Superior temporal gyrus (tissue), 1 donor: ENCODE measurements around the gene PYGO2.

Experiments used
- DNase-seq: peaks from one replicate; pipeline ENCODE4 v3.0.0-alpha.2; 2016; ENCODE audit errors: extremely low spot score

Gene PYGO2

GRCh38 chr1:154943649-154944400, 17.8 kb downstream of the PYGO2 start:
- DNase-seq = no peak

GRCh38 chr1:154941333-154942013, 20.1 kb downstream of the PYGO2 start:
- DNase-seq = no peak

GRCh38 chr1:154940651-154941194, 20.9 kb downstream of the PYGO2 start:
- no peak for DNase-seq

GRCh38 chr1:154940213-154940560, 21.4 kb downstream of the PYGO2 start:
- DNase-seq = no peak

GRCh38 chr1:154938604-154939399, 22.8 kb downstream of the PYGO2 start:
- no peak for DNase-seq

GRCh38 chr1:154937988-154938386, 23.6 kb downstream of the PYGO2 start:
- DNase-seq = no peak

GRCh38 chr1:154937085-154937987, 24.2 kb downstream of the PYGO2 start:
- DNase-seq = peak; percentile 95

GRCh38 chr1:154936555-154937084, 25.0 kb downstream of the PYGO2 start, which contains the start of gene PMVK:
Gene PMVK (minus strand): TSS chr1:154936719. CDS start chr1:154936685, 34 bp downstream.
- peak; percentile 97 for DNase-seq

GRCh38 chr1:154935749-154936554, 25.6 kb downstream of the PYGO2 start:
- no peak for DNase-seq

- DNase-seq = no peak
Measured at GRCh38 chr1:154934358-154934948, 27.1 kb downstream of the PYGO2 start.

- no peak for DNase-seq
Measured at GRCh38 chr1:154931940-154932487, 29.6 kb downstream of the PYGO2 start.

GRCh38 chr1:154926201-154926600, 35.4 kb downstream of the PYGO2 start:
- DNase-seq = no peak

GRCh38 chr1:154925335-154926170, 36.0 kb downstream of the PYGO2 start:
- no peak for DNase-seq

GRCh38 chr1:154923695-154924094, 37.9 kb downstream of the PYGO2 start:
- no peak for DNase-seq

- DNase-seq = no peak
Measured at GRCh38 chr1:154913273-154913672, 48.3 kb downstream of the PYGO2 start.

- DNase-seq = no peak
Measured at GRCh38 chr1:154912755-154913154, 48.8 kb downstream of the PYGO2 start.

- no peak for DNase-seq
Measured at GRCh38 chr1:154911691-154912550, 49.7 kb downstream of the PYGO2 start.
